Measurements from ENCODE around the gene MSLN. TPM values are rescaled to one million over a fixed set of nuclear protein-coding genes. Genes with fewer than 3 reads are reported as not detected.
A peak's percentile ranks its signal among the peaks of the same experiment; 100 is the strongest.

The MSLN gene
- total and polyA plus RNA-seq, 2 of the 13 experiments (the other 11 are each of a cell fraction or from before 2014, with no cell fraction given) = 2.0 to 2.3 TPM

DNA sequence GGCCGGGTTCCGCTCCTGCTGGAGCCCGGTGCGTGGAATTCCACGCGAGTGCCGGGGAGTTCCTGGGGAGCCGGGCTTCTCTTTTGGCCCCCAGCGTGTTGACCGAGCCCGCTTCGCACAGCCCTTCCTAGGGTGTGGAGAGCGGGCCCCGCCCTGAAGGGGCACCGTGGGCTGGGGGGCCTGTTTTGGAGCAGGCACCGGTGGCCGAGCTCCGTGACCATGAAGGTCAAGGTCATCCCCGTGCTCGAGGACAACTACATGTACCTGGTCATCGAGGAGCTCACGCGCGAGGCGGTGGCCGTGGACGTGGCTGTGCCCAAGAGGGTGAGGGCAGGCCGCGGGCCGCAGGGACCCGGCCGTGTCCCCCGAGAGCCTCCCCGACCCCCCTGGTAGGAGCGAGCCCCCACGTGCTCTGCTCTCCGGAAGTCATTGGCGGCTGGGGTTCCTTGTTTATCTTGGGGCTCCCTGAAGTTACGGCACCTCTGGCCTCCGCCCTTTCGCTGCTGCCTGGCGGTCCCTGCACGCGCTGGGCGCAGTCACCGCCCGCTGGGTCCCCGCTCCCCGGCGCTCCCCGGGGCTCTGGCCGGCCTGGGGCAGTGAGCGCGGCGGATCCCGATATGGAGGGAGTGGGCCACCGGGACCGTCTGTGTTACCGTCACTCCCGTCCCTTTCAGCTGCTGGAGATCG lies 33.1 kb upstream of the MSLN start (continued):
- TF ChIP-seq CHCHD3 (CRISPR knock-in tag; IDR thresholded peaks at IDR 0.05) (peak; percentile 67; the same call in 1 of the 2 replicates), ZNF724P (CRISPR knock-in tag; IDR thresholded peaks at IDR 0.05; ENCODE audit: borderline replicate concordance) (peak; percentile 66; the same call in 1 of the 2 replicates), MAZ (IDR thresholded peaks at IDR 0.05; ENCODE audit: borderline replicate concordance, low read depth, low read length) (no peak), MAZ (CRISPR knock-in tag; IDR thresholded peaks at IDR 0.05; ENCODE audit: low read depth) (peak; percentile 2; the same call in 1 of the 2 replicates), HNRNPLL (IDR thresholded peaks at IDR 0.05; ENCODE audit: low read depth, low read length, poor library complexity, severe bottlenecking) (peak; percentile 49), MLLT10 (CRISPR knock-in tag; IDR thresholded peaks at IDR 0.05) (no peak), ZNF629 (CRISPR knock-in tag; conservative IDR thresholded peaks at IDR 0.05) (no peak), ELF3 (CRISPR knock-in tag; IDR thresholded peaks at IDR 0.05) (0 out of 2 replicates have a peak, but pooled peaks have one; percentile 8), BCL6 (CRISPR knock-in tag; IDR thresholded peaks at IDR 0.05) (peak; percentile 57), FOXK1 (CRISPR knock-in tag; IDR thresholded peaks at IDR 0.05; ENCODE audit: borderline replicate concordance, low read depth) (no peak), ZNF510 (CRISPR knock-in tag; IDR thresholded peaks at IDR 0.05; ENCODE audit: low read depth) (0 out of 2 replicates have a peak, but pooled peaks have one; percentile 30), ADNP (CRISPR knock-in tag; IDR thresholded peaks at IDR 0.05) (no peak)
- TF ChIP-seq, protein P1, sequence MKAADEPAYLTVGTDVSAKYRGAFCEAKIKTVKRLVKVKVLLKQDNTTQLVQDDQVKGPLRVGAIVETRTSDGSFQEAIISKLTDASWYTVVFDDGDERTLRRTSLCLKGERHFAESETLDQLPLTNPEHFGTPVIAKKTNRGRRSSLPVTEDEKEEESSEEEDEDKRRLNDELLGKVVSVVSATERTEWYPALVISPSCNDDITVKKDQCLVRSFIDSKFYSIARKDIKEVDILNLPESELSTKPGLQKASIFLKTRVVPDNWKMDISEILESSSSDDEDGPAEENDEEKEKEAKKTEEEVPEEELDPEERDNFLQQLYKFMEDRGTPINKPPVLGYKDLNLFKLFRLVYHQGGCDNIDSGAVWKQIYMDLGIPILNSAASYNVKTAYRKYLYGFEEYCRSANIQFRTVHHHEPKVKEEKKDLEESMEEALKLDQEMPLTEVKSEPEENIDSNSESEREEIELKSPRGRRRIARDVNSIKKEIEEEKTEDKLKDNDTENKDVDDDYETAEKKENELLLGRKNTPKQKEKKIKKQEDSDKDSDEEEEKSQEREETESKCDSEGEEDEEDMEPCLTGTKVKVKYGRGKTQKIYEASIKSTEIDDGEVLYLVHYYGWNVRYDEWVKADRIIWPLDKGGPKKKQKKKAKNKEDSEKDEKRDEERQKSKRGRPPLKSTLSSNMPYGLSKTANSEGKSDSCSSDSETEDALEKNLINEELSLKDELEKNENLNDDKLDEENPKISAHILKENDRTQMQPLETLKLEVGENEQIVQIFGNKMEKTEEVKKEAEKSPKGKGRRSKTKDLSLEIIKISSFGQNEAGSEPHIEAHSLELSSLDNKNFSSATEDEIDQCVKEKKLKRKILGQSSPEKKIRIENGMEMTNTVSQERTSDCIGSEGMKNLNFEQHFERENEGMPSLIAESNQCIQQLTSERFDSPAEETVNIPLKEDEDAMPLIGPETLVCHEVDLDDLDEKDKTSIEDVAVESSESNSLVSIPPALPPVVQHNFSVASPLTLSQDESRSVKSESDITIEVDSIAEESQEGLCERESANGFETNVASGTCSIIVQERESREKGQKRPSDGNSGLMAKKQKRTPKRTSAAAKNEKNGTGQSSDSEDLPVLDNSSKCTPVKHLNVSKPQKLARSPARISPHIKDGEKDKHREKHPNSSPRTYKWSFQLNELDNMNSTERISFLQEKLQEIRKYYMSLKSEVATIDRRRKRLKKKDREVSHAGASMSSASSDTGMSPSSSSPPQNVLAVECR (CRISPR knock-in tag; IDR thresholded peaks at IDR 0.05; ENCODE audit: borderline replicate concordance) = peak; percentile 18; the same call in 1 of the 2 replicates
- TF ChIP-seq, protein P2, sequence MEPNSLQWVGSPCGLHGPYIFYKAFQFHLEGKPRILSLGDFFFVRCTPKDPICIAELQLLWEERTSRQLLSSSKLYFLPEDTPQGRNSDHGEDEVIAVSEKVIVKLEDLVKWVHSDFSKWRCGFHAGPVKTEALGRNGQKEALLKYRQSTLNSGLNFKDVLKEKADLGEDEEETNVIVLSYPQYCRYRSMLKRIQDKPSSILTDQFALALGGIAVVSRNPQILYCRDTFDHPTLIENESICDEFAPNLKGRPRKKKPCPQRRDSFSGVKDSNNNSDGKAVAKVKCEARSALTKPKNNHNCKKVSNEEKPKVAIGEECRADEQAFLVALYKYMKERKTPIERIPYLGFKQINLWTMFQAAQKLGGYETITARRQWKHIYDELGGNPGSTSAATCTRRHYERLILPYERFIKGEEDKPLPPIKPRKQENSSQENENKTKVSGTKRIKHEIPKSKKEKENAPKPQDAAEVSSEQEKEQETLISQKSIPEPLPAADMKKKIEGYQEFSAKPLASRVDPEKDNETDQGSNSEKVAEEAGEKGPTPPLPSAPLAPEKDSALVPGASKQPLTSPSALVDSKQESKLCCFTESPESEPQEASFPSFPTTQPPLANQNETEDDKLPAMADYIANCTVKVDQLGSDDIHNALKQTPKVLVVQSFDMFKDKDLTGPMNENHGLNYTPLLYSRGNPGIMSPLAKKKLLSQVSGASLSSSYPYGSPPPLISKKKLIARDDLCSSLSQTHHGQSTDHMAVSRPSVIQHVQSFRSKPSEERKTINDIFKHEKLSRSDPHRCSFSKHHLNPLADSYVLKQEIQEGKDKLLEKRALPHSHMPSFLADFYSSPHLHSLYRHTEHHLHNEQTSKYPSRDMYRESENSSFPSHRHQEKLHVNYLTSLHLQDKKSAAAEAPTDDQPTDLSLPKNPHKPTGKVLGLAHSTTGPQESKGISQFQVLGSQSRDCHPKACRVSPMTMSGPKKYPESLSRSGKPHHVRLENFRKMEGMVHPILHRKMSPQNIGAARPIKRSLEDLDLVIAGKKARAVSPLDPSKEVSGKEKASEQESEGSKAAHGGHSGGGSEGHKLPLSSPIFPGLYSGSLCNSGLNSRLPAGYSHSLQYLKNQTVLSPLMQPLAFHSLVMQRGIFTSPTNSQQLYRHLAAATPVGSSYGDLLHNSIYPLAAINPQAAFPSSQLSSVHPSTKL (CRISPR knock-in tag; IDR thresholded peaks at IDR 0.05) = peak; percentile 35; the same call in 1 of the 2 replicates
- TF ChIP-seq, protein P3, sequence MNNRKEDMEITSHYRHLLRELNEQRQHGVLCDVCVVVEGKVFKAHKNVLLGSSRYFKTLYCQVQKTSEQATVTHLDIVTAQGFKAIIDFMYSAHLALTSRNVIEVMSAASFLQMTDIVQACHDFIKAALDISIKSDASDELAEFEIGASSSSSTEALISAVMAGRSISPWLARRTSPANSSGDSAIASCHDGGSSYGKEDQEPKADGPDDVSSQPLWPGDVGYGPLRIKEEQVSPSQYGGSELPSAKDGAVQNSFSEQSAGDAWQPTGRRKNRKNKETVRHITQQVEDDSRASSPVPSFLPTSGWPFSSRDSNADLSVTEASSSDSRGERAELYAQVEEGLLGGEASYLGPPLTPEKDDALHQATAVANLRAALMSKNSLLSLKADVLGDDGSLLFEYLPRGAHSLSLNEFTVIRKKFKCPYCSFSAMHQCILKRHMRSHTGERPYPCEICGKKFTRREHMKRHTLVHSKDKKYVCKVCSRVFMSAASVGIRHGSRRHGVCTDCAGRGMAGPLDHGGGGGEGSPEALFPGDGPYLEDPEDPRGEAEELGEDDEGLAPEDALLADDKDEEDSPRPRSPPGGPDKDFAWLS (CRISPR knock-in tag; IDR thresholded peaks at IDR 0.05; ENCODE audit: borderline replicate concordance) = 0 out of 2 replicates have a peak, but pooled peaks have one; percentile 51
- TF ChIP-seq, protein P4, sequence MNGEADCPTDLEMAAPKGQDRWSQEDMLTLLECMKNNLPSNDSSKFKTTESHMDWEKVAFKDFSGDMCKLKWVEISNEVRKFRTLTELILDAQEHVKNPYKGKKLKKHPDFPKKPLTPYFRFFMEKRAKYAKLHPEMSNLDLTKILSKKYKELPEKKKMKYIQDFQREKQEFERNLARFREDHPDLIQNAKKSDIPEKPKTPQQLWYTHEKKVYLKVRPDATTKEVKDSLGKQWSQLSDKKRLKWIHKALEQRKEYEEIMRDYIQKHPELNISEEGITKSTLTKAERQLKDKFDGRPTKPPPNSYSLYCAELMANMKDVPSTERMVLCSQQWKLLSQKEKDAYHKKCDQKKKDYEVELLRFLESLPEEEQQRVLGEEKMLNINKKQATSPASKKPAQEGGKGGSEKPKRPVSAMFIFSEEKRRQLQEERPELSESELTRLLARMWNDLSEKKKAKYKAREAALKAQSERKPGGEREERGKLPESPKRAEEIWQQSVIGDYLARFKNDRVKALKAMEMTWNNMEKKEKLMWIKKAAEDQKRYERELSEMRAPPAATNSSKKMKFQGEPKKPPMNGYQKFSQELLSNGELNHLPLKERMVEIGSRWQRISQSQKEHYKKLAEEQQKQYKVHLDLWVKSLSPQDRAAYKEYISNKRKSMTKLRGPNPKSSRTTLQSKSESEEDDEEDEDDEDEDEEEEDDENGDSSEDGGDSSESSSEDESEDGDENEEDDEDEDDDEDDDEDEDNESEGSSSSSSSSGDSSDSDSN (CRISPR knock-in tag; IDR thresholded peaks at IDR 0.05) = peak; percentile 65

All from HepG2 (cell line).